T-helper 17 cell (primary cell): ENCODE results near the gene PALLD. TPM values are rescaled to one million over a fixed set of nuclear protein-coding genes. Genes with fewer than 3 reads are reported as not detected.

Experiments used
- ATAC-seq: fragments of 150-1000 bp; cut with Tn5 transposase; 2 replicates; pipeline ENCODE4 v1.10.0; 2021; ENCODE audit warnings: mild to moderate bottlenecking, moderate library complexity
- DNase-seq, 3 donors: peaks; one replicate each; pipeline versions ENCODE4 v3.0.0 to v3.0.0-alpha.2; 2020 to 2021
- H3K9me3 ChIP-seq: one replicate; pipeline ENCODE4 v1.7.0; 2013; ENCODE audit warnings: low read length, mild to moderate bottlenecking; ENCODE audit not compliant: control insufficient read depth, poor library complexity, severe bottlenecking
- H3K27ac Mint-ChIP-seq: one replicate; pipeline ENCODE4 v1.8.0; 2022; ENCODE audit warnings: mild to moderate bottlenecking, moderate library complexity, mixed read lengths
- H3K27me3 Mint-ChIP-seq: one replicate; pipeline ENCODE4 v1.8.0; 2022; ENCODE audit warnings: mixed read lengths
- H3K36me3 Mint-ChIP-seq: one replicate; pipeline ENCODE4 v1.8.0; 2022; ENCODE audit warnings: low read depth, mixed read lengths
- H3K4me1 Mint-ChIP-seq: one replicate; pipeline ENCODE4 v1.8.0; 2022; ENCODE audit warnings: mild to moderate bottlenecking, mixed read lengths
- H3K4me3 Mint-ChIP-seq: one replicate; pipeline ENCODE4 v1.8.0; 2022; ENCODE audit warnings: mild to moderate bottlenecking, moderate library complexity, mixed read lengths
- total RNA-seq, 4 donors: library from RNA in 2 of 4; stranded (reverse) in 2 of 4; gene quantifications; one replicate each; pipeline ENCODE4 v1.2.3 and lab custom pipeline; 2022 to 2026

Gene PALLD
- total RNA-seq, 2 donors from 2014 or later, result 0.26 to 0.67 TPM

GRCh38 chr4:168908851-168909273 is 412.0 kb downstream of the PALLD start:
- Mint-ChIP-seq H3K36me3 (no peaks in the 10 kb centered on the region), H3K27me3 (no peaks in the 10 kb centered on the region), H3K4me1 (no peaks in the 10 kb centered on the region), H3K27ac (no peak overlapping the region), H3K4me3 (no peak overlapping the region)
- DNase-seq (no peak), ATAC-seq (no peak)
- no peaks in the 10 kb centered on the region for H3K9me3 ChIP-seq

- H3K4me1 Mint-ChIP-seq, result no peaks in the 10 kb centered on the region
- ATAC-seq, result no peak
- H3K27ac Mint-ChIP-seq, result no peak overlapping the region
- H3K27me3 Mint-ChIP-seq, result no peaks in the 10 kb centered on the region
- no peak overlapping the region for H3K4me3 Mint-ChIP-seq
- DNase-seq, result no peak
- no peaks in the 10 kb centered on the region for H3K9me3 ChIP-seq
- no peaks in the 10 kb centered on the region for H3K36me3 Mint-ChIP-seq
These were observed 417.2 kb downstream of the PALLD start for GRCh38 chr4:168914095-168914494.

- Mint-ChIP-seq H3K4me3 (no peak overlapping the region), H3K4me1 (no peaks in the 10 kb centered on the region), H3K27ac (no peak overlapping the region), H3K36me3 (no peaks in the 10 kb centered on the region), H3K27me3 (no peaks in the 10 kb centered on the region)
- ATAC-seq (no peak), DNase-seq (no peak)
- H3K9me3 ChIP-seq, result no peaks in the 10 kb centered on the region
These were observed 420.4 kb downstream of the PALLD start for GRCh38 chr4:168917138-168917779.

- peaks cover 6% of the 10 kb centered on the region for H3K27me3 Mint-ChIP-seq
- H3K4me3 Mint-ChIP-seq, result no peak overlapping the region
- no peak for DNase-seq
- H3K9me3 ChIP-seq, result no peaks in the 10 kb centered on the region
- no peak overlapping the region for H3K27ac Mint-ChIP-seq
- no peaks in the 10 kb centered on the region for H3K36me3 Mint-ChIP-seq
- H3K4me1 Mint-ChIP-seq, result peaks cover 4% of the 10 kb centered on the region
- no peak for ATAC-seq
These were observed 423.0 kb downstream of the PALLD start for GRCh38 chr4:168919706-168920324.

GRCh38 chr4:168920441-168921065 is 423.7 kb downstream of the PALLD start:
- no peak for ATAC-seq
- Mint-ChIP-seq H3K36me3 (no peaks in the 10 kb centered on the region), H3K4me1 (peaks cover 4% of the 10 kb centered on the region), H3K27ac (no peak overlapping the region), H3K4me3 (no peak overlapping the region), H3K27me3 (peaks cover 6% of the 10 kb centered on the region)
- no peaks in the 10 kb centered on the region for H3K9me3 ChIP-seq
- no peak for DNase-seq

- no peak overlapping the region for H3K27ac Mint-ChIP-seq
- ATAC-seq, result peak; percentile 67
- DNase-seq, result peak in 1 of 3 donors; percentile 29
- H3K4me1 Mint-ChIP-seq, result peaks cover 6% of the 10 kb centered on the region
- H3K4me3 Mint-ChIP-seq, result no peak overlapping the region
- no peaks in the 10 kb centered on the region for H3K36me3 Mint-ChIP-seq
- peaks cover 6% of the 10 kb centered on the region for H3K27me3 Mint-ChIP-seq
- H3K9me3 ChIP-seq, result no peaks in the 10 kb centered on the region
These were observed 426.8 kb downstream of the PALLD start for GRCh38 chr4:168923526-168924194.

- H3K4me3 Mint-ChIP-seq, result no peak overlapping the region
- peaks cover 6% of the 10 kb centered on the region for H3K27me3 Mint-ChIP-seq
- ATAC-seq (no peak), DNase-seq (no peak)
- H3K4me1 Mint-ChIP-seq, result peaks cover 6% of the 10 kb centered on the region
- H3K36me3 Mint-ChIP-seq, result no peaks in the 10 kb centered on the region
- no peaks in the 10 kb centered on the region for H3K9me3 ChIP-seq
- no peak overlapping the region for H3K27ac Mint-ChIP-seq
These were observed 427.8 kb downstream of the PALLD start for GRCh38 chr4:168924667-168925066.

GRCh38 chr4:168925789-168926490 is 429.1 kb downstream of the PALLD start:
- Mint-ChIP-seq H3K27me3 (peaks cover 6% of the 10 kb centered on the region), H3K4me3 (no peak overlapping the region), H3K27ac (no peak overlapping the region), H3K36me3 (no peaks in the 10 kb centered on the region), H3K4me1 (peaks cover 6% of the 10 kb centered on the region)
- no peak for ATAC-seq
- DNase-seq, result no peak
- no peaks in the 10 kb centered on the region for H3K9me3 ChIP-seq

GRCh38 chr4:168928346-168928745 is 431.5 kb downstream of the PALLD start:
- Mint-ChIP-seq H3K4me3 (no peak overlapping the region), H3K27ac (no peak overlapping the region), H3K27me3 (peaks cover 6% of the 10 kb centered on the region), H3K4me1 (peaks cover 6% of the 10 kb centered on the region), H3K36me3 (no peaks in the 10 kb centered on the region)
- DNase-seq, result no peak
- no peaks in the 10 kb centered on the region for H3K9me3 ChIP-seq
- ATAC-seq, result no peak

GRCh38 chr4:168928875-168929274 is 432.0 kb downstream of the PALLD start:
- DNase-seq (no peak), ATAC-seq (no peak)
- no peak overlapping the region for H3K27ac Mint-ChIP-seq
- peaks cover 2% of the 10 kb centered on the region for H3K27me3 Mint-ChIP-seq
- H3K4me3 Mint-ChIP-seq, result no peak overlapping the region
- no peaks in the 10 kb centered on the region for H3K36me3 Mint-ChIP-seq
- peaks cover 3% of the 10 kb centered on the region for H3K4me1 Mint-ChIP-seq
- H3K9me3 ChIP-seq, result no peaks in the 10 kb centered on the region

- H3K4me1 Mint-ChIP-seq, result peaks cover 2% of the 10 kb centered on the region
- DNase-seq, result no peak
- H3K9me3 ChIP-seq, result no peaks in the 10 kb centered on the region
- ATAC-seq, result no peak
- H3K27ac Mint-ChIP-seq, result no peak overlapping the region
- no peak overlapping the region for H3K4me3 Mint-ChIP-seq
- no peaks in the 10 kb centered on the region for H3K36me3 Mint-ChIP-seq
- no peaks in the 10 kb centered on the region for H3K27me3 Mint-ChIP-seq
These were observed 433.8 kb downstream of the PALLD start for GRCh38 chr4:168930413-168931196.

GRCh38 chr4:168931215-168931650 is 434.4 kb downstream of the PALLD start:
- H3K4me3 Mint-ChIP-seq, result no peak overlapping the region
- H3K36me3 Mint-ChIP-seq, result no peaks in the 10 kb centered on the region
- peaks cover 2% of the 10 kb centered on the region for H3K4me1 Mint-ChIP-seq
- no peak for DNase-seq
- no peaks in the 10 kb centered on the region for H3K27me3 Mint-ChIP-seq
- no peak for ATAC-seq
- no peaks in the 10 kb centered on the region for H3K9me3 ChIP-seq
- no peak overlapping the region for H3K27ac Mint-ChIP-seq
